GM23338 (cell line): ENCODE measurements around the gene GRIK1. TPM values are rescaled to one million over a fixed set of nuclear protein-coding genes. Genes with fewer than 3 reads are reported as not detected.

Experiments
- ATAC-seq: fragments of 200-7000 bp; cut with Tn5 transposase; 3 replicates; pipeline ENCODE4 v1.9.1; 2020
- DNase-seq: peaks from one replicate; pipeline ENCODE4 v3.0.0-alpha.2; 2015; ENCODE audit warnings: low spot score
- H2AFZ ChIP-seq: fragments of 200-600 bp; sonication (generic); 2 replicates; pipeline ENCODE4 v1.8.0; 2016; ENCODE audit warnings: antibody characterized with exemption, mild to moderate bottlenecking, moderate library complexity
- H3F3A ChIP-seq: fragments of 200-600 bp; sonication (generic); replicated peaks from 2 replicates; pipeline ENCODE4 v1.8.0; 2017; ENCODE audit warnings: antibody characterized with exemption, mixed run types, low read depth
- H3K27ac ChIP-seq: fragments of 200-600 bp; sonication (generic); 2 replicates; pipeline ENCODE4 v1.6.1; 2016; ENCODE audit warnings: low read depth
- H3K27me3 ChIP-seq: fragments of 200-600 bp; sonication (generic); 2 replicates; pipeline ENCODE4 v1.8.0; 2016; ENCODE audit warnings: mild to moderate bottlenecking, mixed run types, moderate library complexity; ENCODE audit not compliant: insufficient read depth
- H3K36me3 ChIP-seq: fragments of 200-600 bp; sonication (generic); 2 replicates; pipeline ENCODE4 v1.8.0; 2016; ENCODE audit warnings: mild to moderate bottlenecking; ENCODE audit not compliant: insufficient read depth
- H3K4me1 ChIP-seq: fragments of 200-600 bp; sonication (generic); 2 replicates; pipeline ENCODE4 v1.8.0; 2016; ENCODE audit warnings: mild to moderate bottlenecking, moderate library complexity; ENCODE audit not compliant: insufficient read depth
- H3K4me2 ChIP-seq: fragments of 200-600 bp; sonication (generic); 2 replicates; pipeline ENCODE4 v1.7.1; 2017; ENCODE audit warnings: mixed run types
- H3K4me3 ChIP-seq: fragments of 200-600 bp; sonication (generic); 2 replicates; pipeline ENCODE4 v1.6.1; 2016; ENCODE audit warnings: mixed run types
- H3K79me2 ChIP-seq: fragments of 200-600 bp; sonication (generic); replicated peaks from 2 replicates; pipeline ENCODE4 v1.8.0; 2017; ENCODE audit warnings: mild to moderate bottlenecking; ENCODE audit not compliant: insufficient read depth
- H3K9me2 ChIP-seq: fragments of 200-600 bp; sonication (generic); 2 replicates; pipeline ENCODE4 v1.8.0; 2017; ENCODE audit not compliant: insufficient read depth
- H4K20me1 ChIP-seq: fragments of 200-600 bp; sonication (generic); replicated peaks from 2 replicates; pipeline ENCODE4 v1.8.0; 2017; ENCODE audit warnings: mild to moderate bottlenecking; ENCODE audit not compliant: insufficient read depth
- H3K27ac Mint-ChIP-seq: 2 replicates; pipeline ENCODE4 v1.8.0; 2020; ENCODE audit warnings: inconsistent platforms, mild to moderate bottlenecking, moderate library complexity, mixed read lengths
- H3K27me3 Mint-ChIP-seq: 3 replicates; pipeline ENCODE4 v1.8.0; 2022; ENCODE audit warnings: low read depth, mild to moderate bottlenecking, moderate library complexity, mixed read lengths, inconsistent platforms; ENCODE audit not compliant: insufficient read depth, poor library complexity
- H3K36me3 Mint-ChIP-seq: 3 replicates; pipeline ENCODE4 v1.8.0; 2021; ENCODE audit warnings: low read depth, mild to moderate bottlenecking, inconsistent platforms, moderate library complexity, mixed read lengths
- H3K4me1 Mint-ChIP-seq: 3 replicates; pipeline ENCODE4 v1.8.0; 2020; ENCODE audit warnings: mild to moderate bottlenecking, inconsistent platforms, mixed read lengths
- H3K4me3 Mint-ChIP-seq: 3 replicates; pipeline ENCODE4 v1.8.0; 2021; ENCODE audit warnings: moderate library complexity, mild to moderate bottlenecking, inconsistent platforms, mixed read lengths
- H3K9me3 Mint-ChIP-seq: 3 replicates; pipeline ENCODE4 v1.8.0; 2020; ENCODE audit warnings: moderate library complexity, mild to moderate bottlenecking, inconsistent platforms, mixed read lengths
- CREB1 ChIP-seq: fragments of 250-450 bp; sonication (Bioruptor Pico); IDR thresholded peaks from 2 replicates; pipeline ENCODE4 v1.5.0; 2020; ENCODE audit warnings: low read depth, mild to moderate bottlenecking, moderate library complexity
- ETS1 ChIP-seq: IDR thresholded peaks from 2 replicates; pipeline ENCODE4 v1.6.1; 2016; ENCODE audit warnings: antibody characterized with exemption
- EZH2 ChIP-seq: fragments of 200-600 bp; sonication (generic); IDR thresholded peaks from one replicate; pipeline ENCODE4 v1.8.0; 2017; ENCODE audit warnings: antibody characterized with exemption, mild to moderate bottlenecking, low read depth; ENCODE audit not compliant: unreplicated experiment
- EZH2phosphoT487 ChIP-seq: fragments of 200-600 bp; sonication (generic); IDR thresholded peaks from one replicate; pipeline ENCODE4 v1.8.1; 2018; ENCODE audit warnings: antibody characterized with exemption; ENCODE audit not compliant: unreplicated experiment
- JUNB ChIP-seq: IDR thresholded peaks from one replicate; pipeline ENCODE4 v1.6.1; 2016; ENCODE audit warnings: antibody characterized with exemption; ENCODE audit not compliant: unreplicated experiment
- NANOG ChIP-seq: IDR thresholded peaks from 2 replicates; pipeline ENCODE4 v1.6.1; 2016; ENCODE audit warnings: antibody characterized with exemption, borderline replicate concordance
- POLR2AphosphoS5 ChIP-seq: IDR thresholded peaks from 2 replicates; pipeline ENCODE4 v1.6.1; 2016; ENCODE audit warnings: antibody characterized with exemption, low read depth
- REST ChIP-seq: IDR thresholded peaks from one replicate; pipeline ENCODE4 v1.6.1; 2018; ENCODE audit warnings: antibody characterized with exemption; ENCODE audit not compliant: unreplicated experiment
- STAT1 ChIP-seq: IDR thresholded peaks from one replicate; pipeline ENCODE4 v1.6.1; 2016; ENCODE audit warnings: antibody characterized with exemption; ENCODE audit not compliant: unreplicated experiment
- ZNF114 ChIP-seq: fragments of 250-450 bp; sonication (Bioruptor Pico); IDR thresholded peaks from 2 replicates; pipeline ENCODE4 v1.5.0; 2020; ENCODE audit warnings: mild to moderate bottlenecking, moderate library complexity
- ZNF331 ChIP-seq: fragments of 250-450 bp; sonication (Bioruptor Pico); IDR thresholded peaks from 2 replicates; pipeline ENCODE4 v1.5.0; 2020; ENCODE audit warnings: low read depth, mild to moderate bottlenecking, moderate library complexity
- ZNF462 ChIP-seq: fragments of 250-450 bp; sonication (Bioruptor Pico); IDR thresholded peaks from 2 replicates; pipeline ENCODE4 v1.5.0; 2020; ENCODE audit warnings: mild to moderate bottlenecking, moderate library complexity
- polyA plus RNA-seq: library from polyadenylated mRNA; unstranded; fragments of >200 nt; fragmentation: Nextera tagmentation; extraction: Ambion mirVana; gene quantifications from 2 replicates; pipeline ENCODE4 v1.2.1, GENCODE V29; 2016
- total RNA-seq: library from RNA; depleted of rRNA; stranded (reverse); fragments of >200 nt; shearing (Covaris generic); gene quantifications from 2 replicates; pipeline ENCODE4 v1.2.3, GENCODE V29; 2014
- TF ChIP-seq, protein P1 (sequence below), 2 experiments: fragments of 200-600 bp in 1 of 2; sonication (generic) in 1 of 2; conservative IDR thresholded peaks; 2 replicates each; pipeline versions ENCODE4 v1.5.1 to v1.6.1; 2016 to 2017; ENCODE audit warnings: antibody characterized with exemption in 2 of 2, low read depth in 2 of 2, mild to moderate bottlenecking in 2 of 2, moderate library complexity in 1 of 2

Gene GRIK1
- total and polyA plus RNA-seq, 2 experiments from 2014 or later, result 0.18 to 0.42 TPM

GRCh38 chr21:29637553-29637952, 302.2 kb downstream of the GRIK1 start:
- ATAC-seq, result no peak
- TF ChIP-seq EZH2, result no peak
- TF ChIP-seq CREB1, result no peak
- no peak for TF ChIP-seq JUNB
- TF ChIP-seq ETS1, result no peak
- no peak for TF ChIP-seq ZNF331 (CRISPR knock-in tag)
- TF ChIP-seq ZNF114 (CRISPR knock-in tag), result no peak
- no peak for TF ChIP-seq REST
- TF ChIP-seq EZH2phosphoT487, result no peak
- no peak for TF ChIP-seq POLR2AphosphoS5
- TF ChIP-seq ZNF462, result no peak
- TF ChIP-seq NANOG, result no peak
- TF ChIP-seq STAT1, result no peak
- TF ChIP-seq, protein P1, sequence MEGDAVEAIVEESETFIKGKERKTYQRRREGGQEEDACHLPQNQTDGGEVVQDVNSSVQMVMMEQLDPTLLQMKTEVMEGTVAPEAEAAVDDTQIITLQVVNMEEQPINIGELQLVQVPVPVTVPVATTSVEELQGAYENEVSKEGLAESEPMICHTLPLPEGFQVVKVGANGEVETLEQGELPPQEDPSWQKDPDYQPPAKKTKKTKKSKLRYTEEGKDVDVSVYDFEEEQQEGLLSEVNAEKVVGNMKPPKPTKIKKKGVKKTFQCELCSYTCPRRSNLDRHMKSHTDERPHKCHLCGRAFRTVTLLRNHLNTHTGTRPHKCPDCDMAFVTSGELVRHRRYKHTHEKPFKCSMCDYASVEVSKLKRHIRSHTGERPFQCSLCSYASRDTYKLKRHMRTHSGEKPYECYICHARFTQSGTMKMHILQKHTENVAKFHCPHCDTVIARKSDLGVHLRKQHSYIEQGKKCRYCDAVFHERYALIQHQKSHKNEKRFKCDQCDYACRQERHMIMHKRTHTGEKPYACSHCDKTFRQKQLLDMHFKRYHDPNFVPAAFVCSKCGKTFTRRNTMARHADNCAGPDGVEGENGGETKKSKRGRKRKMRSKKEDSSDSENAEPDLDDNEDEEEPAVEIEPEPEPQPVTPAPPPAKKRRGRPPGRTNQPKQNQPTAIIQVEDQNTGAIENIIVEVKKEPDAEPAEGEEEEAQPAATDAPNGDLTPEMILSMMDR (conservative IDR thresholded peaks at IDR 0.05; ENCODE audit: low read depth in 2 of 2), result no peak
- H3K27me3 Mint-ChIP-seq, result no peaks in the 10 kb centered on the region

More at GRCh38 chr21:29637553-29637952, 302.2 kb downstream of the GRIK1 start:
- Histone ChIP-seq H3K4me2 (no peak overlapping the region), H3F3A (no peaks in the 10 kb centered on the region), H2AFZ (no peak overlapping the region), H3K9me2 (peaks cover 8% of the 10 kb centered on the region), H4K20me1 (no peaks in the 10 kb centered on the region), H3K36me3 (no peaks in the 10 kb centered on the region), H3K27me3 (no peaks in the 10 kb centered on the region), H3K4me1 (no peaks in the 10 kb centered on the region), H3K4me3 (no peak overlapping the region), H3K79me2 (no peaks in the 10 kb centered on the region), H3K27ac (no peak overlapping the region)
- H3K4me1 Mint-ChIP-seq, result no peaks in the 10 kb centered on the region
- no peaks in the 10 kb centered on the region for H3K36me3 Mint-ChIP-seq
- no peaks in the 10 kb centered on the region for H3K9me3 Mint-ChIP-seq
- DNase-seq, result no peak
- H3K4me3 Mint-ChIP-seq, result no peak overlapping the region
- H3K27ac Mint-ChIP-seq, result no peak overlapping the region
